ENCODE results near the gene TMEM238.

Gene TMEM238

DNA sequence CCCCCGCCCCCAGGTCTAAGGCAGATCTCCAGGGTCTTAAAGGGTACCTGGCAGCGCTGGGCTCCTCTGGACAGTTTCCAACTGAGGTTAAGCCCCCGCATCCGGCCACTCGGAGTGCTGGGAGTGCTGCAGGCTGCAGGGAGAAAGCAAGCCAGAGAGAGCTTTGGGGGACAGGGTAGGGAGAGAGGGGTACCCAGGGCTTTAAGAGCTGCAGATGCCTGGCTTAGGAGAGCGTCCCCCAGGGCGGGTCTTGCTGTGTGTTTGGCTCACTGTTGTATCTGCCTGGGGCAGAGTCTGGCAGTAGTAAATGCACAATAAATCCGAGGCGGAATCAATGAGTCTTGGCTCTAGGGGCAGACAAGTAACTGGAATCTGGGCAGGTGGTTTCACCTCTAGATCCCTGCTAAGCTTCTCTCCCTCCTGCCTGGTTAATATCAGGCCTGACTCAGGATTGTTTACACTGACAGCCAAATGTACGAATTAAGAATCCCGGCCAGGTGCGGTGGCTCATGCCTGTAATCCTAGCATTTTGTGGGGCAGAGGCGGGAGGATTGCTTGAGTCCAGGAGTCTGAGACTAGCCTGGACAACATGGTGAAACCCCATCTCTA, 28.8 kb downstream of the TMEM238 start:
- ATAC-seq: no peak

DNA sequence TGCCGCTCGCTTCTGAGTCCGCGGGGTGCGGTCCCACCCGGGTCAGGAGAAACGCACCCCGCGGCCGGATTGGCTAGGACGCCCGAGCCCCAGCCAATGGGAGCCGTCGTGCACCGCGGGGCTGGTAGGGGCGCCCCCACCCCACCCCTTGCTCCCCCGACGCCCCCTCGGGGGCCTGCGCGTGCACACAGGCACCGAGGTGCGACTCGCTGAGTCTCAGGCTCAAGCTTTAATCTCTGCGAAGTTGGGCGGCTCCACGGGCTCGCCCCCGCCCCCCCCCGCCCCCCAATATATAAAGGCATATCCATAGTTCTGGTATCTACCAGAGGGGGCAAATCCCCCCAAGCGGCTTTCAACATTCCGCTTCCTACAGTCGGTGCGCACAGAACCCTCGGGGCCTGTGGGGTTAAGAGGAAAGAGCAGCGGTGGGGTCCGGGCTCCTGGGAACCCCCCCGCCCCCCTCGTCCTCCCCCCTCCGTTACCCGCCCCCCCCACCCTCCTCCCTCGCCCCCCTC, 29.3 kb downstream of the TMEM238 start, which contains the start of gene COX6B2:
COX6B2 (minus strand) TSS at position 22 of the 515 bp plus-strand sequence. CDS start 198 bp downstream, outside the sequence.
- ATAC-seq: no peak

DNA sequence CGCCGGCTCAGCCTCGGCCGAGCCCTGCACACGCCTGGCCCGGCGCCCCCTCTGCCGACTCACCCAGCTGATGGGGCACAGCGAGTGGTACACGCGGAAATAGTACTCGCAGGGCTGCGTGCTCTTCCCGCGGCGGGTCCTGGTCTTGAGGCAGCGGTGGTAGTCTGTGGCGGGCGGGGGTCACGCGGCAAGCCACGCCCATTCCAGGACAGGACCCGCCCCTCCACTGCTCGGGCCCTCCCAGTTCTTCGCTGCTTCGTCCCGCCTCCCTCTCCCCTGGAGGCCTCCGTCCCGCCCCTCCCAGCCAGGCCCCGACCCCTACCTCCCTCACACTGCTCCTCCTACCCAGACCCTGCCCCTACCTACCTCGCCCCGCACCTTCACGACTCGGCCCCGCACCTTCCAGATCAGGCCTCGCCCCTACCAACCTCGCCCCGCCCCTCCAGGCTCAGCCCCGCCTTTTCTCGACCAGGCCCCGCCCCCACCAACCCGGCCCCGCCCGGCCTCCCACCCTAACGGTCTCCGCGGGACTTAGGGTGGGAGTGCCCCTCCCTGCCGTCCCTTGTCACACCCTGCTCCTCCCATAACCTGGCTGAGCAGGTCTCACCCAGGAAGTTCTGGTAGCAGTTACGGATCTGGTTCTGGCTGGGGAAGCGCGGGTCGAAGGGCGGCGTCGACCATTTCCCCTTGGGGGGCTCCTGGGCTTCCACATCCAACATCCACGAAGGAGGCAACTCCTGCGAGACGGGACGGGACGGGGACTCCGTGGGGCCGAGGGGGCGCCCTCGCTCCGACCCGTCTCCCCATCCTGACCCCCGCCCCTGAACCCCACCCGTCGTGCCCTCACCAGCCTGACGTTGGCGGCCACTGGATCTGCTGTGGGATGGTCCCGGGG, 30.0 kb downstream of the TMEM238 start:
- ATAC-seq: peak; percentile 76 to 87

DNA sequence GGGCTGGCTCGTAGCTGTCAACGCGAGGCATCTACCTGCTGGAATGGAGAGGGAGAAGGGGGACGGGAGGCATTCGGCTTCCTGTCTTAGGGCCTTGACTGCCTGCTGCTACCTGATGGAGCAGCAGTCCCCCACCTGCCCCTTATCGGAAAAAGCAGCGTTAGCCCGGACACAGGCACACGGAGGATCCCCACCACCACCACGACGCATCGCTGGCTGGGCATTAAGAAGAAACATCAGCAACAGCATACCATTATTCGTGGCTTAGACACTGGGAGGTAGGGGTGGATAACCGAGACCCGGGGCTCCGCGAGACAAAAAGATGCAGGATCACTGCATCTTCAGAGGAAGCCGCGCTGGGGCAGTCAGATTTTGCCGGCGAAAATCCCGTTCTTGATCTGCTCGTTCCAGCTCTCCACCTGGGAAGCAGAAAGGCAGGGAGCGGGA, 30.7 kb downstream of the TMEM238 start:
- ATAC-seq: no peak

DNA sequence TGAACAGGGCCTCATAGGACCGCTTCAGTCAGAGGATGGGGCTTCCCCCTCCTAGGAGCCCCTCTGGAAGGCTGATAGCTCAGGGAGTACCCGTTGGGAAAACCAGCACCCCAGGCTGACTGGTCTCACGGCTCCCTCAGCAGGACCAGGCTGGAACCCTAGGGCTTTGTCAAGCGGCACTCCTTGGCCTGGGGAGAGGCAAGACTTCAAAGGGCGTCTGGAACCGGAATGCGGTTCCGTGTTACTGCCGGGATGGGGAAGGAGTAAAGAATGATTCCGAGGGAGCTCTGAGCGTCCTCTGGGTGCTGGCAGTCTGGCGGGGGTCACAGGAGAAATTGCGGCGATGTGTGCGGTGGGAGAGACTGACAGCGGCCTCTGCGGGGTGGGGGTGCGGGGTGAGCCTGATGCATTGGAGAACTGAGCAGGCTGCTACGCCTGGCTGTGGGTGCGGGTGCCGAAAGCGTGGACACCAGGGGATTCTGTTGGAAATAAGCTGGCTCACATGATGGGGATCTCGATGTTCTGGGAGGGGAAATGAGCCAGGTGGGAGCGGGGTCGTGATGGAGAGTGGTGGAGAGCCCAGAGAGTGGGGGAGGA, 31.4 kb downstream of the TMEM238 start:
- ATAC-seq: no peak

DNA sequence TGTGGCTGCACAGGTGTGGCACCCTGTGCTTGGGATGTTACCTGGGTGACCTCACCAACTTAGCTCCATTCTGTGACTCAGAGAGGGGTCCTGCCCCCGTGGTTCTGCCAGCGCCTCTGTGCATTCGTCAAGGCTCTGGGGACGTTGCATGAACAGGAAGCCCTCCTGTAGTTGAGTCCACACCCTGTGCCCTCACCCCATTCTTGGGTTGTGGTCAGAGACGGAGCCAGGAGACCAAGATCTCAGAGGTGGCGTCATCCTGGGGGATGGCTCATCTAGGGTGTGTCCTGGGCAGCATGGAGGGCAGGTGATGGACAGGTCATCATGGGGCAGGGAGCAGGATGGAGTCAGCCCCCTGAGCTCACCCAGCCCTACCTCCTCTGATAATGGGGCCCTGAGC, 32.1 kb downstream of the TMEM238 start:
- ATAC-seq: no peak

DNA sequence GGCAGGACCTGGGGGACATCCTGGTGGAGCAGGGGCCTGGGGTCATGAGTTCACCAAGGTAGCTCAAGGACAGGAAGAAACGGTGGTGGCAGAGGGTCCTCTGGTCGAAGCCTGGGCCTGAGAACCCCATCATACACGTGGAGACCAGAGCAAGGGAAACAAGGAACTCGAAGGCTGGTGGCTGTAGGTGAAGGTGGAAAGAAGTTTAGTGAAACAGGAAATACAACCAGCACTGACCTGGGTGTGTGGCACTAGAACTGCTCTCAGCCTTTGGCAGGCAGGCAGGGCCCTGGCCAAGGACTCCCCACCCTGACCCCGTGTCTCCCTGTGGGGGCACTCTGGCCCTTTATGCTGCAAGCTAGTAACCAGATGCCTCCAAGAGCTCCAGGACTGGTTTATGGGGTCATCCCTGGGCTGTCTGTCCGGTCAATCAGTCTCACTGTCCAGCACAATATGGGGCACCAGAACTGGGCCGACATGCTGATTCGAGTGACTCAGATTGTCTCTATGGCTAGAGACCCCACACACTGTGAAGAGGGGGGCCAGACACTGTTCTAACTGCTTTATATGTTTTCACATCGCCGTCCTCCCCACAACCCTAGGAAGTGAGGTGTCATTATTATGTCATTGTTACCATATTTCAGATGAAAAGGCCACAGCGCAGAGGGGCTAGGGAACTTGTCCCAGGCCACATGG, 33.3 kb downstream of the TMEM238 start:
- no peak for ATAC-seq

DNA sequence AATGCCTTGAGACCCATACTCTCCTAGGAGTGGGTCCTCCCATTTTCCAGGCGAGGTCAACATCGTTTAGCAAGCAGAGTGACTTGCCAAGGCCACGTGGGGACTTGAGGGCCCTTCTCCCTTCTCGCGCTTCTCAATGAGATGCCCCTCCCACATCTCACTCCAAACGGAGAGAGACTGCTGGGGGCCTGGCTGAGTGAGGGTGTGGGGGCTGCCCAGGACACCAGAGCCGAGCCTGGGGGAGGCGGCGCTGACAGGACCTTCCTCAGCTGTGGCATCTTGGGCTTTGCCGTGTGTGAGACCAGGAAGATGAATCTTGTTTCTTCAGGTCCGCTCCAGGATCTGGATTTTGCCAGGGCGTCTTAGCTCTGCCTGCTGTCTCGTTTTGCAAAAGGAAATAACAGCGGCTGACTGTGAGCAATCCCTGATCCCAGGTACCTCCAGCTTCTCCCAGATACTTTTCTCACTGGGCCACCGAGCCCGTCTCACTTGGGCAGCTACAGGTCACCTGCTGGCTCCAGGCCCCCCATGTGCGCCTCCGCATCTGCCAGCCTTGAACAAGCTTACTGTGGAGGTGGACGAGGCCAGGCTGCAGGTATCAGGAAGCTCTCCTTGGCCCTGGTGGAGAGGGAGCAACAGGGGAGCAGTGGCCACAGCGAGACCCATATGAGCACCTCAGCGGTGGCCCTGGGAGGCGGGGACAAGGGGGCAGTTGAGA, 35.6 kb downstream of the TMEM238 start:
- ATAC-seq: no peak

DNA sequence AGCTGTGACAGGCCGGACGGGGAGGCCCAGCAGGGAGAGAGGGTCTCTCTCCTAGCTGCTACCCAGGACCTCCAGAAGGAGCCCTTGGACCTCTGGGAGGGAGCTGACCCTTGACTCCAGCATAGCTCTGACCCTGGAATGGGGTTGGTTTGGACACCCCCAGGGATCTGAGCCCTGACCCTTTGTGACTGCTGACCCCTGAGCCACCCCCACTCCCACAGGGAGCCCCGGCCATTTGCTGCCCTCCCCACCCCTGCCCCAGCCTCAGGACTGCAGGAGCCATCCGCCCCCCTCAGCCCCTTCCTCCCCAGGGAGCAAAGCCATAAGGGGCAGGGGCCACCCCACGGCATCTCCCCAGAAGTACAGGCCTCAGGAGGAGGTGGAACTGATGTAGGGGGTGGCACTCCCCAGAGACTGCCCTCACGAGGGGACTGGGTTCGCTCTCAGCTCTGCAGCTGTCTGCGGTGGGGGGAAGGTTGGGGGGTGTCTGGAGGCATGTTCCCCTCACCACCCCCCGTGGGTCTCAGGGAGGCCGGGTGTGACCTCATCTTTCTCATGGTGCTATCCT, 36.6 kb downstream of the TMEM238 start:
- ATAC-seq: no peak

DNA sequence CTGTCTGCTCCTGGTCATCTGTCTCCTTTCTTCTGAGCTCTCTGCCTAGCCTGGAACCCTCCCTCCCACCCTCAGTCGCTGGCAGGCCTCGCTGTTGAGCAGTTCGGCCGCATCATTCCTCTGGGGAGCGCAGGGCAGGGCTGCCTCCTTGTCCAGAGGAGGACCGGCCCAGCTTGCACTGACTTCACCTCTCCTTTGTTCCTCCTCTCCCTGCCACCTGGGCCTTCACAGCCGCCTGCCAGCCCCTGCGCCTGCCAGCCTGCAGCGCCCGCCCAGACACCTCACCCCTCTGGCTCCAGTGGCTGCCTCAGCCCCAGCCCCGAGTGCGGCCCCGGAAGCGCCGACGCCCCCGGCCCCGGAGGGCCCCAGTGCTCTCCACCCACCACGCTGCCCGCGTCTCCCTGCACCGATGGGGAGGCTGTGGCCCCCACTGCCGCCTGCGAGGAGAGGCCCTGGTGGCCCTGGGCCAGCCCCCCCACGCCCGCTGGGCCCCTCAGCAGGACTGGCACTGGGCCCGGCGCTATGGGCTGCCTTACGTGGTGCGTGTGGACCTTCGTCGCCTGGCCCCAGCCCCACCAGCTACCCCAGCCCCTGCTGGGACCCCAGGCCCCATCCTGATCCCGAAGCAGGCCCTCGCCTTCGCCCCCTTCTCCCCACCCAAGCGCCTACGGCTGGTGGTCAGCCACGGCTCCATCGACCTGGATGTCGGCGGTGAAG, 37.2 kb downstream of the TMEM238 start:
- no peak for ATAC-seq

DNA sequence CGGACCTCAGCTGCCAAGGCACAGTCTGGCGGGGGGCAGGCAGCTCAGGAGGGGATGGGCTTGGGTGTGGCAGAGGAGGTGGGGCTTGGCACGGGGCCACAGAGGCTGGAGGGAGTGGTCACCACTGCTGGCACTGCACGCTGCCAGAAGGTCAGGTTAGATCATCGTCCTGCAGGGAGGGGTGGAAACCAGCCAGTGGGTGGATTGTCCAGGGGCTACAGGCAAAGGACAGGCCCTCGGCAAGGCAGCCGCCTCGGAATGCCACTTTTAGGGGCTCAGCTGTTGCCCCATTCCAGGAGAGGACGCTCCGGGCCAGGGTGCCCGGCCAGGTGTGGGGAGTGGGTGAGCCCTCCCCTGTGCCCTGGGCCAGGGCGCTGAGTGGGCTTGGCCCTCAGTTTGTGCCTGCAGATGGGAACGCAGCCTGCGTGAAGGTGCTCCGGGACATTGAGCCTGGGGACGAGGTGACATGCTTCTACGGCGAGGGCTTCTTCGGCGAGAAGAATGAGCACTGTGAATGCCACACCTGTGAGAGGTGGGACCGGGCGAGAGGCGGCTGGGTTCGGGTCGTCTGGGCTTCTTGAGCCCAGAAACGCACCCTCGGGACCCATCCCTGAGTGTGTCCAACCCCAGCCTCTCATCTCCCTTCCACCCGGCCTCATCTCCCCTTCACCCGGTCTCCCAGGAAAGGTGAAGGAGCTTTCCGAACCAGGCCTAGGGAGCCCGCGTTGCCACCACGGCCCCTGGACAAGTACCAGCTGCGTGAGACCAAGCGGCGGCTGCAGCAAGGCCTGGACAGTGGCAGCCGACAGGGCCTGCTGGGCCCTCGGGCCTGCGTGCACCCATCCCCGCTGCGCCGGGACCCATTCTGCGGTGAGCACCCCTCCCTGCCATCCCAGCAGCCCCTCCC, 38.0 kb downstream of the TMEM238 start:
- ATAC-seq: no peak

DNA sequence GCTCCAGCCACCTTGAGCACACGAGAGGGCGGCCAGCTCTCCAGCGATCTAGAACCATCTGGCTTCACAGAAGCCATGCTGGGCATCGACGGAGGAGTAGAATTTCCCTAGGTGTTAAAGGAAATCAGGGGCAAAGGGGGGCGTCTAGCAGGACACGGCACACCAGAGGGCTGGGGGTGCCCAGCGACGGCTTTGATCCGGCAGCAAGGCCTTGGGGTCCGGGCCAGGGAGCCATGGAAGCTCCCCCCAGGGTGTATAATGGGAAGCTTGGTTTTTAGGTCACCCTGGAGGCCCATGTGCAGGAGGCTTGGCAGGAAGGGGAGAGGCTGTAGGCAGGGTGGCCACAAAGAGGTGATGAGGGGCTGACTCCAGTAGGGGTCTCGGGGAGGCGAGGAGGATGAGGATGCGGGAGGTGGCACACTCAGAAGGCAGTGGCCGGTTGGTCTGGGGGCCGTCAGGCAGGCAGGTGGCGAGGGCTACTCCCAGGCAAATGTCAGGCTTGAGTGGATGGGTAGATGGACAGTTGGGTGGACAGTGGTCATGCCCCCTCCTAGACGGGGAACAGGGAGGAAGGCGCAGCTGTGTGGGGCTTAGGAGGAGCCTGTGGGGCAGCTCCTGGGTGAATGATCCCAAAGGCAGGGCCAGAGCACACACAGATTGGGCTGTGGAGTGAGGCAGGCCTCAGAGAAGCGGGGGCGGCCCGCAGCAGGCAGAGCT, 38.8 kb downstream of the TMEM238 start:
- ATAC-seq: no peak

DNA sequence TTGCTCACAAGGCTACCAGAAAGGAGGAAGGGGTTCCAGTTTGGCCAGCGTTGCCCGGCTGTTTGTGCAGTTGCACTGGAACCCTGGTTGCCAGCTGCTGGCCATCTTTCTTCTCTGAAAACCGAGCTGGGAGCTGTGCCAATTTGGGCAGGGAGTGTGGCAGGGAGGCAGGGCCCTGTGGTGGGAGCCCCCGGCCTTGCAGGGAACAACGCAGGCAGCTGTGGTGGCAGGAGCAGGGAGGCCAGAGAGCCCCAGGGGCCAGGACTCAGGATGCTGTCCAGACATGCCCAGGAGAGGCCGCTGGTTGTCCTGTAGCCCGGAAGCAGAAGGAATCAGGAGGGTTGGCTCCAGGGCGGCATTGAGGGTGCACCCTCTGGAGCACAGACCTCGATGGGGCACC, 39.6 kb downstream of the TMEM238 start:
- no peak for ATAC-seq

DNA sequence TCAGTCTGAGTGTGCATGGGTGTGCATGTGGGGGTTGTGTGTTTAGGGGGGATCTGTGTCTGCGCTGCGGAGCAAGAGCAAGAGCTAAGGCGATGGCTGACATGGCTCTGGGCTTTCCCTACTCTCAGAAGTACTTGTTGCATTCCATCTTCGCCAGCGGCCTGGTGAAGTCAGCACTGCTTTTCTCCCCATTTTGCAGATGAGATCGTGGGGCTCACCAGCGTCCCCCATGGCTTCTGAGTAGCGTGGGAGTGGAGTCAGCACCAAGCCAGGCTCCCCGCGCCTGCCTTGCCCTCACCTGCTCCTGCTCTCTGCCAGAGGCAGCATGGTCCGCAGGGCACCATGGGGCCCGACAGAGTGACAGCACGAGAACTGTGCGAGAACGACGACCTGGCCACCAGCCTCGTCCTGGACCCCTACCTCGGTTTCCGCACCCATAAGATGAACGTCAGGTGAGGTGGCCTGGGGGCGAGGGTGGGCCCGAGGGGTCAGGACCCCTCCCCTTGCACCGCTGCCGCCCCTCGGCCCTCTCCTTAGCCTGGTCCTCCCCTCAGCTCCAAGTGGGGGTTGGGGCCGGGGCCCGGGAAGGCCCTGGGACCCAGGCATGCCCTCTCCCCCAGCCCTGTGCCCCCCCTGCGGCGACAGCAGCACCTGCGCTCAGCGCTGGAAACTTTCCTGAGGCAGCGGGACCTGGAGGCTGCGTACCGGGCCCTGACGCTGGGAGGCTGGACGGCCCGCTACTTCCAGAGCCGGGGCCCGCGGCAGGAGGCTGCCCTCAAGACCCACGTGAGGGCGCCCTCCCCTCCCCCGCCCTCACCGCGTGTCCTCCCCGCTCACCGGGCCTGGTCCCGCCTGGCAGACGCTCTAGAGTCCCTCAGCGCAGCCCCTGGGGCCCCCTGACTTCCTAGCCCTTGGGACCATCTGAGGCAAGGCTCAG, 42.2 kb downstream of the TMEM238 start:
- no peak for ATAC-seq

DNA sequence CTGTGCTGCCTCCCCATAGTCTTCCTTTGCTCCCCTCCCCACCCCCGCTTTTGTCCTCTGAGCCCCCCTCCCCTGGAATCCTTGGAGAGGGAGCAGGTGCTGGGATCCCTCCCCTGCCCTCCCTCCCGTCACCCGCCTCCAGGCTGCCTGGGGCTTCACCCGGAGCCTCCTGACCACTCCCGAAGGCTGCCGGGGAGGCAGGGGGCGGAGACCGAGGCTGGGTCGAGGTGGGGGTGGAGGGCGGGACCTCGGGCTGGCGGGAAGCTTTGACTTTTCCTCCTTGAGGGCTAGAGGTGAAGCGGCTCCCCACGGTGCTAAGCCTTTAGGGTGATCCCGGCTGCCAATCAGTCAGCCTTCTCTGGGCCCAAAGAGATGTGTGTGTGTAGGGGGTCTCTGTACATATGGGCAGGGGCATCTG, 42.9 kb downstream of the TMEM238 start:
- ATAC-seq: no peak

DNA sequence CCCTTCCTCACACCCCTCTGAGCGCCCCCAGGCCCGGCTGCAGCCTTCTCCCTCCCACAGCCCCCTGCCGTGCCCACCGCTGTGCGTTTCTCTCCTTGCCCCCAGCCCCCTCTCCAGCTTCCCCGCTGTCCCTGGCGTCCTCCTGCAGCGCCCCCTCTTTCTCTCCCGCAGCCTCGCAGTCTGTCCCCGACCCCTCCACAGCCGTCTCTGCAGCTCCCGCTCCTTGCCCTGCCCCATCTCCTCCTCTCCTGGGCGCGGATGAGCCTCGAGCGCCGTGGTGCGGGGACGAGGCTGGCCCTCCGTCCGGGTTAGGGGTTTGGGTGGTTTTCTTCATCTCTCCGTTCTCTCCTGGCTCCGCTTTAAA, 43.3 kb downstream of the TMEM238 start:
- ATAC-seq: no peak

DNA sequence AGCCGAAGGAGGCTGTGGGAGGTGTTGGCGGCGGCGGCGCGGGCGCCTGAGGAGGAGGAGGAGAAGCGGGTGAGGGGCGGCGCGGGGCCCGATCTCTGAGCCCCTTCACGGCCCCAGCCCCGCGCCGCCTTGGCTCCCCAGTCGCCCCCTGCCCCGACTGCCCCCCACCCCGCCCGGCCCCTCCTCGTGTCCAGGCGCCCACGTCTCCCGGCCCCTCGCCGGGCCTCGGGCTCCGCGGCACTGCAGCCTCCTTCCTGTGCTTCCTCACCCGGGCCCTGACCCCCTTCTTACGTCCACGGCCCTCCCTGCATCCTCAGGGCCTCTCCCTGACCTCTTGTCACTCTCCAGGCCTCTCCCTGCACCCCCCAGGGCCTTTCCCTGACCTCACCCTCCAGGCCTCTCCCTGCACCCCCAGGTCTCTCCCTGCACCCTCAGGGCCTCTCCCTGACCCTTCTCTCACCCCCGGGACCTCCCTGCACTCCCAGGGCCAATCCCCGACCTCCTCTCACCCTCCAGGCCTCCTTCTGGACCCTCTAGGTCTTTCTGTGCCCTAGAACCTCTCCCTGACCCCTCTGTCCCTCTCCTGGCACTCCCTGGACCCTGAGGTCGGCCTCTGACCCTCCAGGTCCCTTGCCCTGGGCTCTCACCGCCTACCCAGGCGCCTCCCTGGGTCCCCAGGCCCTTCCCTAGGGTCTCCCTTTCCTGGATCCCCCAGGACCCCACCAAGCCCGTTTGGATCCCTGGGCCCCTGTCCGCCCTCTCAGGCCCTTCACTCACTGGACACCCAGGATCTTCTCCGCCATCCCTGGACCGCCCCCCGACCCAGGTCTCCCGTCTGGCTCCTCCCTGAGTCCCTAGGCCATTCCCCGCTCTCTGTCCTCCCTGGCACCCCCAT, 44.0 kb downstream of the TMEM238 start:
- no peak for ATAC-seq

Data from activated CD4-positive, CD25-positive, alpha-beta regulatory T cell treated with anti-CD3 and anti-CD28 coated beads, Interleukin-2, amount 50 U/mL, for 24 hours (primary cell).